Gastroesophageal sphincter (tissue), 3 donors: Measurements from ENCODE around the gene BMP4.

Source experiments
- CTCF ChIP-seq, 4 experiments: fragments of 200-600 bp in 2 of 4; fragments of 450-650 bp in 2 of 4; sonication (generic) in 1 of 4; IDR thresholded peaks; one replicate each; pipeline ENCODE4 v1.5.1; 2017 to 2019; ENCODE audit warnings: antibody characterized with exemption in 4 of 4, mild to moderate bottlenecking in 2 of 4, moderate library complexity in 2 of 4
- POLR2AphosphoS5 ChIP-seq: sonication (generic); formaldehyde crosslinking; IDR thresholded peaks from one replicate; pipeline ENCODE4 v1.6.1; 2017; ENCODE audit warnings: antibody characterized with exemption

DNA sequence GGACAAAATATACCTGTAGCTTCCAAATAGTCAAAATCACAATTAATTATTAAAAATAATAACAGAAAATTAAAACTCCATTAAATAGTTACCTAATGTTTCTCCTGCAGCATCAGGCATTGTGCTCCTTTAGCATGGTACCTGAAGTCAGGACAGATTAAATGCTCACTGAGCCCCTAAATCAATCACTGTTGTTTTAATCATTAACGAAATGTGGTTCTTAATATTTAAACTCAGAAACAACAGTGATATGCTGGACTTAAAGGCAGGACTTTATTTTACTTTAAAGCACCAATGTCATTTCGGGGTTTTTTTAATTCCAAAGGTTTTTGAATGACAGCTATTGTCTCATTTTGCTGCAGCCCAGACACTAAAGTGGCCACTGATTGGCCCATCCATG lies 2.0 kb upstream of the BMP4 start:
- TF ChIP-seq POLR2AphosphoS5 (no peak), CTCF (IDR thresholded peaks at IDR 0.05) (no peak)
